HEK293 (cell line): ENCODE results near the gene TSGA10IP.

Source experiments
- KLF9 ChIP-seq: fragments of 450-650 bp; formaldehyde crosslinking; IDR thresholded peaks from 2 replicates; pipeline ENCODE4 v1.5.1; 2016; ENCODE audit warnings: missing biosample characterization, missing genetic modification characterization, low read depth
- OSR2 ChIP-seq: fragments of 450-650 bp; formaldehyde crosslinking; IDR thresholded peaks from 2 replicates; pipeline ENCODE4 v1.5.1; 2016; ENCODE audit warnings: missing biosample characterization, missing genetic modification characterization
- ZBTB11 ChIP-seq: fragments of 450-650 bp; formaldehyde crosslinking; conservative IDR thresholded peaks from 2 replicates; pipeline ENCODE4 v1.5.1; 2016; ENCODE audit warnings: low read depth, missing biosample characterization, missing genetic modification characterization
- ZBTB21 ChIP-seq: fragments of 450-650 bp; formaldehyde crosslinking; IDR thresholded peaks from 2 replicates; pipeline ENCODE4 v1.5.1; 2017; ENCODE audit warnings: missing biosample characterization, missing genetic modification characterization
- ZEB2 ChIP-seq: fragments of 450-650 bp; formaldehyde crosslinking; IDR thresholded peaks from 2 replicates; pipeline ENCODE4 v1.5.1; 2016; ENCODE audit warnings: missing biosample characterization, missing genetic modification characterization
- ZNF138 ChIP-seq: fragments of 450-650 bp; formaldehyde crosslinking; IDR thresholded peaks from 2 replicates; pipeline ENCODE4 v1.5.1; 2016; ENCODE audit warnings: missing biosample characterization, missing genetic modification characterization, borderline replicate concordance
- ZNF366 ChIP-seq: fragments of 450-650 bp; formaldehyde crosslinking; conservative IDR thresholded peaks from 2 replicates; pipeline ENCODE4 v1.5.1; 2016; ENCODE audit warnings: missing biosample characterization, missing genetic modification characterization
- ZNF394 ChIP-seq: fragments of 450-650 bp; formaldehyde crosslinking; IDR thresholded peaks from 2 replicates; pipeline ENCODE4 v1.5.1; 2016; ENCODE audit warnings: missing biosample characterization, missing genetic modification characterization, mild to moderate bottlenecking, moderate library complexity, borderline replicate concordance
- ZNF404 ChIP-seq: fragments of 450-650 bp; formaldehyde crosslinking; IDR thresholded peaks from 2 replicates; pipeline ENCODE4 v1.5.1; 2017; ENCODE audit warnings: missing biosample characterization, missing genetic modification characterization
- ZNF510 ChIP-seq: fragments of 450-650 bp; formaldehyde crosslinking; IDR thresholded peaks from 2 replicates; pipeline ENCODE4 v1.5.1; 2018; ENCODE audit warnings: mild to moderate bottlenecking, missing genetic modification characterization, missing biosample characterization; ENCODE audit not compliant: insufficient replicate concordance
- ZNF518A ChIP-seq: fragments of 450-650 bp; formaldehyde crosslinking; conservative IDR thresholded peaks from 2 replicates; pipeline ENCODE4 v1.5.1; 2016; ENCODE audit warnings: low read depth, missing biosample characterization, missing genetic modification characterization
- ZNF561 ChIP-seq: fragments of 450-650 bp; IDR thresholded peaks from 2 replicates; pipeline ENCODE4 v1.5.1; 2018; ENCODE audit warnings: missing biosample characterization, missing genetic modification characterization, borderline replicate concordance
- ZNF580 ChIP-seq: fragments of 450-650 bp; formaldehyde crosslinking; IDR thresholded peaks from 2 replicates; pipeline ENCODE4 v1.5.1; 2016; ENCODE audit warnings: missing biosample characterization, missing genetic modification characterization
- ZNF629 ChIP-seq: fragments of 450-650 bp; formaldehyde crosslinking; IDR thresholded peaks from 2 replicates; pipeline ENCODE4 v1.5.1; 2017; ENCODE audit warnings: missing biosample characterization, missing genetic modification characterization
- ZNF692 ChIP-seq: fragments of 450-650 bp; formaldehyde crosslinking; IDR thresholded peaks from 2 replicates; pipeline ENCODE4 v1.5.1; 2016; ENCODE audit warnings: missing biosample characterization, missing genetic modification characterization
- ZNF776 ChIP-seq: fragments of 450-650 bp; formaldehyde crosslinking; IDR thresholded peaks from 2 replicates; pipeline ENCODE4 v1.5.0; 2017; ENCODE audit warnings: missing biosample characterization, missing genetic modification characterization, borderline replicate concordance
- ZNF777 ChIP-seq: fragments of 450-650 bp; formaldehyde crosslinking; IDR thresholded peaks from 2 replicates; pipeline ENCODE4 v1.5.1; 2017; ENCODE audit warnings: missing biosample characterization, missing genetic modification characterization, borderline replicate concordance
- TF ChIP-seq, protein P1 (sequence below): fragments of 450-650 bp; formaldehyde crosslinking; IDR thresholded peaks from 2 replicates; pipeline ENCODE4 v1.5.1; 2016; ENCODE audit warnings: missing biosample characterization, missing genetic modification characterization
- TF ChIP-seq, protein P2 (sequence below): fragments of 450-650 bp; IDR thresholded peaks from 2 replicates; pipeline ENCODE4 v1.5.1; 2018; ENCODE audit warnings: missing biosample characterization, mild to moderate bottlenecking, missing genetic modification characterization
- TF ChIP-seq, protein P3 (sequence below): fragments of 450-650 bp; formaldehyde crosslinking; IDR thresholded peaks from 2 replicates; pipeline ENCODE4 v1.5.1; 2016; ENCODE audit warnings: missing biosample characterization, missing genetic modification characterization

Gene TSGA10IP

GRCh38 chr11:65900125-65900898 lies 45.0 kb upstream of the TSGA10IP start, which contains the start of gene FOSL1 (continued):
- TF ChIP-seq, protein P1, sequence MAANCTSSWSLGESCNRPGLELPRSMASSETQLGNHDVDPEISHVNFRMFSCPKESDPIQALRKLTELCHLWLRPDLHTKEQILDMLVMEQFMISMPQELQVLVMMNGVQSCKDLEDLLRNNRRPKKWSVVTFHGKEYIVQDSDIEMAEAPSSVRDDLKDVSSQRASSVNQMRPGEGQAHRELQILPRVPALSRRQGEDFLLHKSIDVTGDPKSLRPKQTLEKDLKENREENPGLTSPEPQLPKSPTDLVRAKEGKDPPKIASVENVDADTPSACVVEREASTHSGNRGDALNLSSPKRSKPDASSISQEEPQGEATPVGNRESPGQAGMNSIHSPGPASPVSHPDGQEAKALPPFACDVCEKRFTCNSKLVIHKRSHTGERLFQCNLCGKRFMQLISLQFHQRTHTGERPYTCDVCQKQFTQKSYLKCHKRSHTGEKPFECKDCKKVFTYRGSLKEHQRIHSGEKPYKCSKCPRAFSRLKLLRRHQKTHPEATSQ (tag by site-specific recombination): no peak
- TF ChIP-seq ZNF776 (tag by site-specific recombination) (no peak), KLF9 (tag by site-specific recombination) (peak; percentile 80), ZNF561 (tag by site-specific recombination) (peak; percentile 24; the same call in 1 of the 2 replicates), ZNF394 (tag by site-specific recombination) (no peak), ZNF692 (peak; percentile 91), ZNF629 (tag by site-specific recombination) (peak; percentile 75), ZNF580 (no peak), ZNF138 (tag by site-specific recombination) (no peak), ZBTB21 (0 out of 2 replicates have a peak, but pooled peaks have one; percentile 29), OSR2 (tag by site-specific recombination) (no peak), ZNF404 (tag by site-specific recombination) (no peak), ZBTB11 (tag by site-specific recombination) (no peak), ZNF366 (no peak), ZNF518A (tag by site-specific recombination) (no peak), ZEB2 (tag by site-specific recombination) (peak; percentile 65; the same call in 1 of the 2 replicates), ZNF510 (tag by site-specific recombination) (no peak), ZNF777 (tag by site-specific recombination) (no peak)
- TF ChIP-seq, protein P2, sequence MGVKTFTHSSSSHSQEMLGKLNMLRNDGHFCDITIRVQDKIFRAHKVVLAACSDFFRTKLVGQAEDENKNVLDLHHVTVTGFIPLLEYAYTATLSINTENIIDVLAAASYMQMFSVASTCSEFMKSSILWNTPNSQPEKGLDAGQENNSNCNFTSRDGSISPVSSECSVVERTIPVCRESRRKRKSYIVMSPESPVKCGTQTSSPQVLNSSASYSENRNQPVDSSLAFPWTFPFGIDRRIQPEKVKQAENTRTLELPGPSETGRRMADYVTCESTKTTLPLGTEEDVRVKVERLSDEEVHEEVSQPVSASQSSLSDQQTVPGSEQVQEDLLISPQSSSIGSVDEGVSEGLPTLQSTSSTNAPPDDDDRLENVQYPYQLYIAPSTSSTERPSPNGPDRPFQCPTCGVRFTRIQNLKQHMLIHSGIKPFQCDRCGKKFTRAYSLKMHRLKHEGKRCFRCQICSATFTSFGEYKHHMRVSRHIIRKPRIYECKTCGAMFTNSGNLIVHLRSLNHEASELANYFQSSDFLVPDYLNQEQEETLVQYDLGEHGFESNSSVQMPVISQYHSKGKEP (tag by site-specific recombination): 0 out of 2 replicates have a peak, but pooled peaks have one; percentile 21
- TF ChIP-seq, protein P3, sequence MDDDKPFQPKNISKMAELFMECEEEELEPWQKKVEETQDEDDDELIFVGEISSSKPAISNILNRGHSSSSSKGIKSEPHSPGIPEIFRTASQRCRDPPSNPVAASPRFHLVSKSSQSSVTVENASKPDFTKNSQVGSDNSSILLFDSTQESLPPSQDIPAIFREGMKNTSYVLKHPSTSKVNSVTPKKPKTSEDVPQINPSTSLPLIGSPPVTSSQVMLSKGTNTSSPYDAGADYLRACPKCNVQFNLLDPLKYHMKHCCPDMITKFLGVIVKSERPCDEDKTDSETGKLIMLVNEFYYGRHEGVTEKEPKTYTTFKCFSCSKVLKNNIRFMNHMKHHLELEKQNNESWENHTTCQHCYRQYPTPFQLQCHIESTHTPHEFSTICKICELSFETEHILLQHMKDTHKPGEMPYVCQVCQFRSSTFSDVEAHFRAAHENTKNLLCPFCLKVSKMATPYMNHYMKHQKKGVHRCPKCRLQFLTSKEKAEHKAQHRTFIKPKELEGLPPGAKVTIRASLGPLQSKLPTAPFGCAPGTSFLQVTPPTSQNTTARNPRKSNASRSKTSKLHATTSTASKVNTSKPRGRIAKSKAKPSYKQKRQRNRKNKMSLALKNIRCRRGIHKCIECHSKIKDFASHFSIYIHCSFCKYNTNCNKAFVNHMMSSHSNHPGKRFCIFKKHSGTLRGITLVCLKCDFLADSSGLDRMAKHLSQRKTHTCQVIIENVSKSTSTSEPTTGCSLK: no peak
